ENCODE measurements around the gene CACNA1H. TPM values are rescaled to one million over a fixed set of nuclear protein-coding genes. Genes with fewer than 3 reads are reported as not detected.

CACNA1H gene
- total RNA-seq, 4 donors from 2014 or later: 6.8 to 94.5 (median 27.6) TPM

DNA sequence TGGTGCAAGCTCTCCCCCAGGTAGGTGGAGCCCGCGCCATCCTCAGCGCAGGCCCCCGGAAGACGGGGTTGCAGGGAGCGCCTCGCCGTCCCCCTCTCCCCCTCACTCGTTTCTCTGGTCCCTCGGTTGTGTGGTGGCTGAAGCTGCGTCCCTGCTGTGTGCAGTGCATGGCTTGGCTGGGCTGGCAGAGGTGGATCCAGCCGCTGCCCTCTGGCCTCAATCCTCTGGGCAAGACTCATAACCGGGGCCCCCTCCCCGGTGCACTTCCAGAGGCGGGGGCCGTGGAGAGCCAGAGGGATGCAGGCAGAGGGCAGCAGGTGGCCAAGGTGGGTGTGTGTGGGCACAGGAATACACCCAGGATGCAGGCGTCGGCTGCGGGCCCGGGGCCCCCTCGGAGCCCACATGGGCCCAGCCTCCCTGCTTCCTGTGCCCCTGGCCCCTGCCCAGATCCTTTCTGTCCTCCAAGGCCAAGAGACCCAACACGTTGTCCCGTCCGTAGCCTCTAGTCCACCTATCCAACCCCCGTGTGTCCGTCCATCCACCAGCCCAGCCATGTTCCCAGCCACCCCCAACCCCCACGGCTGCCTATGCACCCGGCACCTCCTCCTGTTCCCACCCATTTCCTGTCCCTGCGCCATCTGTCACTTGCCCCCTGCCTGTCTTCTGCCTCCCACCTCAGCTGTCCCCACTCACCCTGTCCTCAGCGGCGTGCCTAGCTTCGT lies 62.8 kb downstream of the CACNA1H start:
- TF ChIP-seq POLR2A (IDR thresholded peaks at IDR 0.05) (no peak), CTCF (IDR thresholded peaks at IDR 0.05) (no peak)
- no peak for DNase-seq
- Histone ChIP-seq H3K27me3 (no peaks in the 10 kb centered on the region), H3K36me3 (no peaks in the 10 kb centered on the region), H3K27ac (no peak overlapping the region), H3K9me3 (no peaks in the 10 kb centered on the region), H3K4me3 (no peak overlapping the region), H3K4me1 (no peaks in the 10 kb centered on the region)
- intact Hi-C loops (cut with DNase I; ENCODE audit: low total_unique reads): no loop called here

- H3K4me3 ChIP-seq: no peak overlapping the region
- intact Hi-C loops (cut with DNase I; ENCODE audit: low total_unique reads): no loop called here
- no peaks in the 10 kb centered on the region for H3K9me3 ChIP-seq
- H3K27ac ChIP-seq: no peak overlapping the region
- no peaks in the 10 kb centered on the region for H3K27me3 ChIP-seq
- no peak for DNase-seq
- TF ChIP-seq CTCF (IDR thresholded peaks at IDR 0.05) (no peak), POLR2A (IDR thresholded peaks at IDR 0.05) (no peak)
- no peaks in the 10 kb centered on the region for H3K36me3 ChIP-seq
- no peaks in the 10 kb centered on the region for H3K4me1 ChIP-seq
Measured at GRCh38 chr16:1216296-1216619, 63.4 kb downstream of the CACNA1H start.

DNA sequence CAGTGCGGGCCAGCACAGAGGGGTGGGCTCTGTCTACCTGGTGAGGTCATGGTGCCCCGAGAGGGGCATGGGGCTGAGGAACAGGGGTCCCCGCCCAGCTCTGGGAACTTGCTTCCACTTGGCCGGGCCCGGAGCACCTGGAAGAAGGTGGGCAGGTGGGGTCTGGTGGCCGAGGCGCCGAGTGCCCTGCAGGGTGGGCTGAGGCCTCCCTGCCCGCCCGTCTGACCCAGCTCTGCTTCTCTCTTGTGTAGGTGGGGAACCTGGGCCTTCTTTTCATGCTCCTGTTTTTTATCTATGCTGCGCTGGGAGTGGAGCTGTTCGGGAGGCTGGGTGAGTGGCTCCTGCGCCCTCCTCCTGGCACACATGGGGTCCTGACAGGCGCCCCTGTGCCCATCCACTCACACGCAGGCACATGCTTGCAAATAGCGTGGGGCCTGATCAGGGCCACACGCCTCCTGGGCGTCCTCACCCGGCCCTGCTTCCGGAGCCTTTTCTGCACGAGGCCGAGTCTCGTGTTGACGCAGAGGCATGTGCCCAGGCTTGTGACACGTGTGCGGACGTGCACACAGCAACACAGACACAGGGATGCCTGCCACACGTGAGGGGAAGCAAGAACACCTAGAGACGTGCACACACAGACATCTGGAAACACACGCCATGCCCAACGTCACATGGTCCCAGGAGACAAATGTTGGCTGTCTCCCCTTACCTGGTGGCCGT lies 63.9 kb downstream of the CACNA1H start:
- no peaks in the 10 kb centered on the region for H3K9me3 ChIP-seq
- TF ChIP-seq POLR2A (IDR thresholded peaks at IDR 0.05): no peak
- TF ChIP-seq CTCF (IDR thresholded peaks at IDR 0.05): no peak
- no peaks in the 10 kb centered on the region for H3K36me3 ChIP-seq
- H3K27me3 ChIP-seq: no peaks in the 10 kb centered on the region
- H3K4me3 ChIP-seq: no peak overlapping the region
- no peaks in the 10 kb centered on the region for H3K4me1 ChIP-seq
- intact Hi-C loops (cut with DNase I; ENCODE audit: low total_unique reads): no loop called here
- DNase-seq: no peak
- no peak overlapping the region for H3K27ac ChIP-seq

- no peaks in the 10 kb centered on the region for H3K27me3 ChIP-seq
- no peaks in the 10 kb centered on the region for H3K36me3 ChIP-seq
- no peaks in the 10 kb centered on the region for H3K9me3 ChIP-seq
- intact Hi-C loops (cut with DNase I; ENCODE audit: low total_unique reads): no loop called here
- TF ChIP-seq CTCF (IDR thresholded peaks at IDR 0.05): no peak
- TF ChIP-seq POLR2A (IDR thresholded peaks at IDR 0.05): no peak
- DNase-seq: no peak
- no peaks in the 10 kb centered on the region for H3K4me1 ChIP-seq
- no peak overlapping the region for H3K27ac ChIP-seq
- H3K4me3 ChIP-seq: no peak overlapping the region
Measured at GRCh38 chr16:1217526-1217925, 64.6 kb downstream of the CACNA1H start.

Data from uterus (tissue), 4 donors.